Upper lobe of left lung (tissue), 4 donors: ENCODE results near the gene TEX264.

Source experiments
- CTCF ChIP-seq, 6 experiments: fragments of 450-650 bp in 4 of 6; fragments of 200-600 bp in 2 of 6; sonication (generic) in 2 of 6; IDR thresholded peaks; one replicate each; pipeline ENCODE4 v1.5.1; 2016 to 2019; ENCODE audit warnings: antibody characterized with exemption in 6 of 6
- EP300 ChIP-seq, 4 donors: sonication (generic); formaldehyde crosslinking; IDR thresholded peaks; one replicate each; pipeline ENCODE4 v1.5.1; 2017; ENCODE audit warnings: antibody characterized with exemption in 4 of 4, control low read depth in 2 of 4
- POLR2A ChIP-seq, 4 donors: fragments of 450-650 bp; IDR thresholded peaks; one replicate each; pipeline ENCODE4 v1.5.1; 2016 to 2017; ENCODE audit warnings: antibody characterized with exemption in 4 of 4, mild to moderate bottlenecking in 2 of 4
- POLR2AphosphoS5 ChIP-seq, 2 donors: sonication (generic); formaldehyde crosslinking; IDR thresholded peaks; one replicate each; pipeline ENCODE4 v1.5.1; 2017; ENCODE audit warnings: antibody characterized with exemption in 2 of 2

GRCh38 chr3:51710631-51711351 is 39.7 kb downstream of the TEX264 start:
- TF ChIP-seq POLR2AphosphoS5 (IDR thresholded peaks at IDR 0.05) (no peak), CTCF (IDR thresholded peaks at IDR 0.05) (no peak), EP300 (IDR thresholded peaks at IDR 0.05) (no peak), POLR2A (IDR thresholded peaks at IDR 0.05) (no peak)
